T-helper 9 cell (primary cell): Measurements from ENCODE around the gene CARHSP1.

ENCODE experiments used
- DNase-seq: peaks from one replicate; pipeline ENCODE4 v3.0.0-alpha.2; 2020

CARHSP1 gene

GRCh38 chr16:8869212-8869987 lies 594 bp upstream of the CARHSP1 start:
- no peak for DNase-seq

GRCh38 chr16:8867932-8868415 lies 832 bp downstream of the CARHSP1 start:
- DNase-seq: no peak

- DNase-seq: no peak
Measured at GRCh38 chr16:8867216-8867931, 1.4 kb downstream of the CARHSP1 start.

- no peak for DNase-seq
Measured at GRCh38 chr16:8866884-8867215, 2.0 kb downstream of the CARHSP1 start.

GRCh38 chr16:8866118-8866883 lies 2.5 kb downstream of the CARHSP1 start:
- DNase-seq: no peak

GRCh38 chr16:8865145-8865882 lies 3.5 kb downstream of the CARHSP1 start:
- no peak for DNase-seq

- DNase-seq: no peak
Measured at GRCh38 chr16:8864480-8865110, 4.2 kb downstream of the CARHSP1 start.

GRCh38 chr16:8863594-8864424 lies 5.0 kb downstream of the CARHSP1 start:
- no peak for DNase-seq

- no peak for DNase-seq
Measured at GRCh38 chr16:8862309-8863130, 6.3 kb downstream of the CARHSP1 start.

- no peak for DNase-seq
Measured at GRCh38 chr16:8861563-8862308, 7.1 kb downstream of the CARHSP1 start.

- DNase-seq: no peak
Measured at GRCh38 chr16:8859913-8860881, 8.6 kb downstream of the CARHSP1 start.

- no peak for DNase-seq
Measured at GRCh38 chr16:8858994-8859912, 9.6 kb downstream of the CARHSP1 start.

GRCh38 chr16:8855972-8856371 lies 12.8 kb downstream of the CARHSP1 start:
- no peak for DNase-seq

GRCh38 chr16:8855051-8855786 lies 13.6 kb downstream of the CARHSP1 start:
- DNase-seq: no peak

- DNase-seq: no peak
Measured at GRCh38 chr16:8854298-8854948, 14.4 kb downstream of the CARHSP1 start.

GRCh38 chr16:8853611-8854010 lies 15.2 kb downstream of the CARHSP1 start:
- no peak for DNase-seq
